Chondrocyte (in vitro differentiated cells): ENCODE data around the gene ZBTB24. TPM values are rescaled to one million over a fixed set of nuclear protein-coding genes. Genes with fewer than 3 reads are reported as not detected.

ENCODE experiments used
- DNase-seq: peaks from one replicate; pipeline ENCODE4 v3.0.0; 2021; ENCODE audit warnings: mixed read lengths, low spot score
- H3K27ac Mint-ChIP-seq: one replicate; pipeline ENCODE4 v1.8.0; 2021; ENCODE audit warnings: mild to moderate bottlenecking, moderate library complexity, mixed read lengths; ENCODE audit not compliant: unreplicated experiment
- H3K27me3 Mint-ChIP-seq: 2 replicates; pipeline ENCODE4 v1.8.0; 2021; ENCODE audit warnings: low read depth, mixed read lengths
- H3K36me3 Mint-ChIP-seq: 2 replicates; pipeline ENCODE4 v1.8.0; 2021; ENCODE audit warnings: low read depth, mixed read lengths
- H3K4me1 Mint-ChIP-seq: 2 replicates; pipeline ENCODE4 v1.8.0; 2021; ENCODE audit warnings: low read depth, mild to moderate bottlenecking, mixed read lengths
- H3K4me3 Mint-ChIP-seq: one replicate; pipeline ENCODE4 v1.8.0; 2021; ENCODE audit warnings: mild to moderate bottlenecking, moderate library complexity, mixed read lengths; ENCODE audit not compliant: unreplicated experiment
- H3K9me3 Mint-ChIP-seq: 2 replicates; pipeline ENCODE4 v1.8.0; 2021; ENCODE audit warnings: low read depth, mixed read lengths
- CTCF ChIP-seq: fragments of 200-600 bp; sonication (generic); IDR thresholded peaks from 2 replicates; pipeline ENCODE4 v1.5.0; 2021; ENCODE audit warnings: antibody characterized with exemption, mild to moderate bottlenecking, moderate library complexity
- total RNA-seq: library from RNA; stranded (reverse); gene quantifications from 3 replicates; pipeline ENCODE4 v1.2.1, GENCODE V29; 2021

Gene ZBTB24
- total RNA-seq, 1 donor from 2014 or later: 7.1 TPM

- Mint-ChIP-seq H3K4me3 (no peak overlapping the region), H3K4me1 (peaks cover 6% of the 10 kb centered on the region), H3K36me3 (no peaks in the 10 kb centered on the region), H3K9me3 (no peaks in the 10 kb centered on the region), H3K27ac (no peak overlapping the region), H3K27me3 (no peaks in the 10 kb centered on the region)
- DNase-seq: no peak
- TF ChIP-seq CTCF: no peak
These were observed 47.0 kb downstream of the ZBTB24 start for GRCh38 chr6:109436041-109436440.

GRCh38 chr6:109434456-109434855 lies 48.6 kb downstream of the ZBTB24 start:
- no peak for DNase-seq
- no peak overlapping the region for H3K4me3 Mint-ChIP-seq
- no peaks in the 10 kb centered on the region for H3K4me1 Mint-ChIP-seq
- no peaks in the 10 kb centered on the region for H3K36me3 Mint-ChIP-seq
- no peak overlapping the region for H3K27ac Mint-ChIP-seq
- no peak for TF ChIP-seq CTCF
- H3K9me3 Mint-ChIP-seq: no peaks in the 10 kb centered on the region
- H3K27me3 Mint-ChIP-seq: no peaks in the 10 kb centered on the region

GRCh38 chr6:109429496-109429895 lies 53.5 kb downstream of the ZBTB24 start:
- no peak for DNase-seq
- Mint-ChIP-seq H3K9me3 (no peaks in the 10 kb centered on the region), H3K4me3 (no peak overlapping the region), H3K27me3 (no peaks in the 10 kb centered on the region), H3K4me1 (no peaks in the 10 kb centered on the region), H3K27ac (no peak overlapping the region), H3K36me3 (no peaks in the 10 kb centered on the region)
- no peak for TF ChIP-seq CTCF

- H3K4me1 Mint-ChIP-seq: no peaks in the 10 kb centered on the region
- no peak overlapping the region for H3K4me3 Mint-ChIP-seq
- H3K27me3 Mint-ChIP-seq: no peaks in the 10 kb centered on the region
- H3K36me3 Mint-ChIP-seq: no peaks in the 10 kb centered on the region
- no peak for DNase-seq
- no peak overlapping the region for H3K27ac Mint-ChIP-seq
- H3K9me3 Mint-ChIP-seq: no peaks in the 10 kb centered on the region
- no peak for TF ChIP-seq CTCF
These were observed 54.0 kb downstream of the ZBTB24 start for GRCh38 chr6:109428889-109429477.

- Mint-ChIP-seq H3K4me3 (no peak overlapping the region), H3K4me1 (no peaks in the 10 kb centered on the region), H3K9me3 (no peaks in the 10 kb centered on the region), H3K27ac (no peak overlapping the region), H3K36me3 (no peaks in the 10 kb centered on the region), H3K27me3 (no peaks in the 10 kb centered on the region)
- no peak for TF ChIP-seq CTCF
- DNase-seq: no peak
These were observed 58.1 kb downstream of the ZBTB24 start for GRCh38 chr6:109424946-109425345.
